ENCODE measurements around the gene ADAMTS17.

ADAMTS17 gene

GRCh38 chr15:100187677-100188076 is 154.1 kb downstream of the ADAMTS17 start:
- no peak overlapping the region for H3K4me3 ChIP-seq (ENCODE audit: control insufficient read depth, low read depth, low read length)
- DNase-seq (ENCODE audit: low read depth), result no peak
- no peak for TF ChIP-seq CTCF (conservative IDR thresholded peaks at IDR 0.05; ENCODE audit: control insufficient read depth, insufficient read depth, low read depth, low read length)

- no peak overlapping the region for H3K4me3 ChIP-seq (ENCODE audit: control insufficient read depth, low read depth, low read length)
- no peak for DNase-seq (ENCODE audit: low read depth)
- no peak for TF ChIP-seq CTCF (conservative IDR thresholded peaks at IDR 0.05; ENCODE audit: control insufficient read depth, insufficient read depth, low read depth, low read length)
These were observed 154.8 kb downstream of the ADAMTS17 start for GRCh38 chr15:100186960-100187359.

- DNase-seq (ENCODE audit: low read depth), result no peak
- TF ChIP-seq CTCF (conservative IDR thresholded peaks at IDR 0.05; ENCODE audit: control insufficient read depth, insufficient read depth, low read depth, low read length), result no peak
- H3K4me3 ChIP-seq (ENCODE audit: control insufficient read depth, low read depth, low read length), result no peak overlapping the region
These were observed 155.4 kb downstream of the ADAMTS17 start for GRCh38 chr15:100186366-100186765.

- no peak overlapping the region for H3K4me3 ChIP-seq (ENCODE audit: control insufficient read depth, low read depth, low read length)
- DNase-seq (ENCODE audit: low read depth), result no peak
- TF ChIP-seq CTCF (conservative IDR thresholded peaks at IDR 0.05; ENCODE audit: control insufficient read depth, insufficient read depth, low read depth, low read length), result no peak
These were observed 157.8 kb downstream of the ADAMTS17 start for GRCh38 chr15:100183921-100184495.

GRCh38 chr15:100180921-100181320 is 160.9 kb downstream of the ADAMTS17 start:
- no peak for TF ChIP-seq CTCF (conservative IDR thresholded peaks at IDR 0.05; ENCODE audit: control insufficient read depth, insufficient read depth, low read depth, low read length)
- no peak overlapping the region for H3K4me3 ChIP-seq (ENCODE audit: control insufficient read depth, low read depth, low read length)
- no peak for DNase-seq (ENCODE audit: low read depth)

GRCh38 chr15:100175406-100176114 is 166.2 kb downstream of the ADAMTS17 start:
- H3K4me3 ChIP-seq (ENCODE audit: control insufficient read depth, low read depth, low read length), result no peak overlapping the region
- TF ChIP-seq CTCF (conservative IDR thresholded peaks at IDR 0.05; ENCODE audit: control insufficient read depth, insufficient read depth, low read depth, low read length), result no peak
- DNase-seq (ENCODE audit: low read depth), result no peak

Data from fibroblast of mammary gland (primary cell).